SH-SY5Y (cell line): ENCODE data around the gene ENTPD8.

Experiments used
- GATA2 ChIP-seq: IDR thresholded peaks from 2 replicates; pipeline ENCODE4 v1.6.1; 2011; ENCODE audit warnings: mild to moderate bottlenecking, low read depth, low read length
- GATA3 ChIP-seq: IDR thresholded peaks from 2 replicates; pipeline ENCODE4 v1.6.1; 2011; ENCODE audit warnings: low read depth, mild to moderate bottlenecking, low read length, moderate library complexity

GRCh38 chr9:137448602-137448962, 7.4 kb upstream of the ENTPD8 start:
- TF ChIP-seq GATA3 (no peak), GATA2 (no peak)
